Stimulated activated CD8-positive, alpha-beta memory T cell treated with anti-CD3 and anti-CD28 coated beads, Interleukin-12 subunit alpha, Interleukin-12 subunit beta, amount 100 ng/mL, for 1 hour (primary cell): ENCODE data around the gene RRH.

Source experiments
- DNase-seq: peaks from one replicate; pipeline ENCODE4 v3.0.0-alpha.2; 2020; ENCODE audit warnings: low read depth

Gene RRH

GRCh38 chr4:109887071-109887470, 59.3 kb downstream of the RRH start:
- DNase-seq, result no peak

GRCh38 chr4:109890076-109890475, 62.3 kb downstream of the RRH start:
- DNase-seq, result no peak
